HepG2 (cell line): Measurements from ENCODE around the gene NRG2. TPM values are rescaled to one million over a fixed set of nuclear protein-coding genes. Genes with fewer than 3 reads are reported as not detected.

Experiments used
- FLYWCH1 ChIP-seq: sonication (generic); formaldehyde crosslinking; IDR thresholded peaks from 2 replicates; pipeline ENCODE4 v1.8.1; 2023; ENCODE audit warnings: mild to moderate bottlenecking, missing genetic modification reagents
- PATZ1 ChIP-seq: sonication (generic); formaldehyde crosslinking; IDR thresholded peaks from 2 replicates; pipeline ENCODE4 v1.4.0; 2020; ENCODE audit warnings: missing genetic modification reagents
- ZNF329 ChIP-seq: sonication (generic); formaldehyde crosslinking; IDR thresholded peaks from 2 replicates; pipeline ENCODE4 v1.9.0; 2021; ENCODE audit warnings: low read depth, mild to moderate bottlenecking, missing genetic modification reagents
- polyA plus RNA-seq, 8 experiments: library from polyadenylated mRNA; depleted of rRNA in 3 of 8; stranded (reverse) in 7 of 8; unstranded in 1 of 8; fragments of >200 nt; fragmentation: Illumina TruSeq in 4 of 8; extraction: Trizol in 4 of 8; gene quantifications; 2 replicates each; pipeline versions ENCODE4 v1.2.1 to v1.2.3, GENCODE V29; 2011 to 2016; ENCODE audit warnings: low read depth in 4 of 8, missing spikeins in 1 of 8, mixed read lengths in 1 of 8; ENCODE audit not compliant: insufficient read depth in 1 of 8
- total RNA-seq, 5 experiments: library from RNA; depleted of rRNA; stranded (reverse); fragments of >200 nt; fragmentation: Illumina TruSeq; extraction: Trizol; gene quantifications; 2 replicates each; pipeline ENCODE4 v1.2.3, GENCODE V29; 2016; ENCODE audit warnings: low read depth in 1 of 5
- TF ChIP-seq, protein P1 (sequence below), 2 experiments: sonication (generic) in 1 of 2; formaldehyde crosslinking in 1 of 2; IDR thresholded peaks; 2 replicates each; pipeline versions ENCODE4 v1.4.0 to v1.6.1; 2016 to 2020; ENCODE audit warnings: borderline replicate concordance in 1 of 2, low read depth in 1 of 2, mild to moderate bottlenecking in 1 of 2, missing genetic modification reagents in 1 of 2
- TF ChIP-seq, protein P2 (sequence below): fragments of 450-650 bp; IDR thresholded peaks from 2 replicates; pipeline ENCODE4 v1.6.1; 2017; ENCODE audit warnings: mild to moderate bottlenecking

Gene NRG2
- total and polyA plus RNA-seq, 2 of the 13 experiments (the other 11 are each of a cell fraction or from before 2014, with no cell fraction given): not detected

DNA sequence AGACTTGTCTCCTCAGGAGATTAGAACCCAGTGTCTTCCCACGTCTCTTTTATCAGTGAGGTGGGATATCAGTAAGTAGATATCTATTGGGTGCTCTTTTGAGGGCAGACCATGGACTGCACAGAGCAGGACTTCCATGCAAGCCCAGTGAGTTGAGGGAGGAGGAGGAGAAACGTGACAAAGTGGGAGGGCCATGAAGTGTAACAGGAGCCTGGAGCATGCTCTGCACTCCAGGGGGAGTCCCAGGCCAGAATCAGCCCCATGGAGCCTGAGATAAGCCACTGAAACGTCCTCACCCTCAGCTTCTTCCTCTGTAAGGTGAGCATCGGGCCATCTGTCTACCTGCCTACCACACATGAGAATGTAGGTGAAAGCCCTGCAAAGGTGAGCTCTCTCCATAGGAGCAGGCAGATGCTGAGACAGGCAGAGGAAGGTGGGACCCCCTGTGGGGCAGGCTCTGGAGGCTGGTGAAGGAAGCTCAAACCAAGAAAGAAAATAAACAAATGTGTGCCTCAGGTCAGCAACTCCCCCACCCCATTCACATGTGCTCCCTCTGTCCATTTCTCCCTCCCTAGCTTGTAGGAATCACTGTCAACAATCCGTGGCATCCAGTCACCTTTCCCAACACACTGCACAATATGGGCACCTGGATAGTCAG is 87.4 kb downstream of the NRG2 start (continued):
- TF ChIP-seq, protein P1, sequence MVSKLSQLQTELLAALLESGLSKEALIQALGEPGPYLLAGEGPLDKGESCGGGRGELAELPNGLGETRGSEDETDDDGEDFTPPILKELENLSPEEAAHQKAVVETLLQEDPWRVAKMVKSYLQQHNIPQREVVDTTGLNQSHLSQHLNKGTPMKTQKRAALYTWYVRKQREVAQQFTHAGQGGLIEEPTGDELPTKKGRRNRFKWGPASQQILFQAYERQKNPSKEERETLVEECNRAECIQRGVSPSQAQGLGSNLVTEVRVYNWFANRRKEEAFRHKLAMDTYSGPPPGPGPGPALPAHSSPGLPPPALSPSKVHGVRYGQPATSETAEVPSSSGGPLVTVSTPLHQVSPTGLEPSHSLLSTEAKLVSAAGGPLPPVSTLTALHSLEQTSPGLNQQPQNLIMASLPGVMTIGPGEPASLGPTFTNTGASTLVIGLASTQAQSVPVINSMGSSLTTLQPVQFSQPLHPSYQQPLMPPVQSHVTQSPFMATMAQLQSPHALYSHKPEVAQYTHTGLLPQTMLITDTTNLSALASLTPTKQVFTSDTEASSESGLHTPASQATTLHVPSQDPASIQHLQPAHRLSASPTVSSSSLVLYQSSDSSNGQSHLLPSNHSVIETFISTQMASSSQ (IDR thresholded peaks at IDR 0.05; ENCODE audit: low read depth): no peak
- TF ChIP-seq, protein P1 (CRISPR knock-in tag; IDR thresholded peaks at IDR 0.05; ENCODE audit: borderline replicate concordance): no peak
- TF ChIP-seq ZNF329 (CRISPR knock-in tag) (no peak), FLYWCH1 (CRISPR knock-in tag) (no peak), PATZ1 (CRISPR knock-in tag) (no peak)
- TF ChIP-seq, protein P2, sequence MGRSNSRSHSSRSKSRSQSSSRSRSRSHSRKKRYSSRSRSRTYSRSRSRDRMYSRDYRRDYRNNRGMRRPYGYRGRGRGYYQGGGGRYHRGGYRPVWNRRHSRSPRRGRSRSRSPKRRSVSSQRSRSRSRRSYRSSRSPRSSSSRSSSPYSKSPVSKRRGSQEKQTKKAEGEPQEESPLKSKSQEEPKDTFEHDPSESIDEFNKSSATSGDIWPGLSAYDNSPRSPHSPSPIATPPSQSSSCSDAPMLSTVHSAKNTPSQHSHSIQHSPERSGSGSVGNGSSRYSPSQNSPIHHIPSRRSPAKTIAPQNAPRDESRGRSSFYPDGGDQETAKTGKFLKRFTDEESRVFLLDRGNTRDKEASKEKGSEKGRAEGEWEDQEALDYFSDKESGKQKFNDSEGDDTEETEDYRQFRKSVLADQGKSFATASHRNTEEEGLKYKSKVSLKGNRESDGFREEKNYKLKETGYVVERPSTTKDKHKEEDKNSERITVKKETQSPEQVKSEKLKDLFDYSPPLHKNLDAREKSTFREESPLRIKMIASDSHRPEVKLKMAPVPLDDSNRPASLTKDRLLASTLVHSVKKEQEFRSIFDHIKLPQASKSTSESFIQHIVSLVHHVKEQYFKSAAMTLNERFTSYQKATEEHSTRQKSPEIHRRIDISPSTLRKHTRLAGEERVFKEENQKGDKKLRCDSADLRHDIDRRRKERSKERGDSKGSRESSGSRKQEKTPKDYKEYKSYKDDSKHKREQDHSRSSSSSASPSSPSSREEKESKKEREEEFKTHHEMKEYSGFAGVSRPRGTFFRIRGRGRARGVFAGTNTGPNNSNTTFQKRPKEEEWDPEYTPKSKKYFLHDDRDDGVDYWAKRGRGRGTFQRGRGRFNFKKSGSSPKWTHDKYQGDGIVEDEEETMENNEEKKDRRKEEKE: no peak
